HEK293 (cell line): ENCODE measurements around the gene FUCA2.

Source experiments
- ATF2 ChIP-seq: fragments of 450-650 bp; formaldehyde crosslinking; IDR thresholded peaks from 2 replicates; pipeline ENCODE4 v1.5.1; 2016; ENCODE audit warnings: missing biosample characterization, missing genetic modification characterization, low read depth
- FEZF1 ChIP-seq: fragments of 450-650 bp; formaldehyde crosslinking; IDR thresholded peaks from 2 replicates; pipeline ENCODE4 v1.5.1; 2016; ENCODE audit warnings: missing biosample characterization, missing genetic modification characterization
- GLI2 ChIP-seq: fragments of 450-650 bp; formaldehyde crosslinking; IDR thresholded peaks from 2 replicates; pipeline ENCODE4; 2017; ENCODE audit warnings: missing biosample characterization, missing genetic modification characterization, low read depth, borderline replicate concordance
- GLIS2 ChIP-seq: fragments of 450-650 bp; formaldehyde crosslinking; IDR thresholded peaks from 2 replicates; pipeline ENCODE4 v1.5.1; 2016; ENCODE audit warnings: missing biosample characterization, missing genetic modification characterization
- HIC1 ChIP-seq: fragments of 450-650 bp; formaldehyde crosslinking; IDR thresholded peaks from 2 replicates; pipeline ENCODE4 v1.5.1; 2016; ENCODE audit warnings: missing biosample characterization, missing genetic modification characterization
- HOXC10 ChIP-seq: sonication (generic); formaldehyde crosslinking; IDR thresholded peaks from 2 replicates; pipeline ENCODE4 v1.8.1; 2023; ENCODE audit warnings: mild to moderate bottlenecking, missing genetic modification reagents
- KLF10 ChIP-seq: fragments of 450-650 bp; IDR thresholded peaks from 2 replicates; pipeline ENCODE4 v1.5.1; 2018; ENCODE audit warnings: missing biosample characterization, mild to moderate bottlenecking, missing genetic modification characterization
- OSR2 ChIP-seq: fragments of 450-650 bp; formaldehyde crosslinking; IDR thresholded peaks from 2 replicates; pipeline ENCODE4 v1.5.1; 2016; ENCODE audit warnings: missing biosample characterization, missing genetic modification characterization
- PRDM1 ChIP-seq: fragments of 450-650 bp; formaldehyde crosslinking; IDR thresholded peaks from 2 replicates; pipeline ENCODE4; 2016; ENCODE audit warnings: missing biosample characterization, missing genetic modification characterization
- RBAK ChIP-seq: fragments of 450-650 bp; formaldehyde crosslinking; IDR thresholded peaks from 2 replicates; pipeline ENCODE4 v1.5.1; 2016; ENCODE audit warnings: missing biosample characterization, missing genetic modification characterization
- REPIN1 ChIP-seq: fragments of 450-650 bp; formaldehyde crosslinking; IDR thresholded peaks from 2 replicates; pipeline ENCODE4 v1.5.1; 2017; ENCODE audit warnings: missing biosample characterization, missing genetic modification characterization, low read depth
- SCRT1 ChIP-seq: fragments of 450-650 bp; formaldehyde crosslinking; IDR thresholded peaks from 2 replicates; pipeline ENCODE4 v1.5.1; 2016; ENCODE audit warnings: missing biosample characterization, missing genetic modification characterization, borderline replicate concordance
- ZBTB17 ChIP-seq: fragments of 450-650 bp; formaldehyde crosslinking; IDR thresholded peaks from 2 replicates; pipeline ENCODE4 v1.5.1; 2016; ENCODE audit warnings: missing biosample characterization, missing genetic modification characterization
- ZBTB8A ChIP-seq: fragments of 450-650 bp; formaldehyde crosslinking; IDR thresholded peaks from 2 replicates; pipeline ENCODE4 v1.5.1; 2016; ENCODE audit warnings: missing biosample characterization, missing genetic modification characterization
- ZFP41 ChIP-seq: fragments of 450-650 bp; formaldehyde crosslinking; IDR thresholded peaks from 2 replicates; pipeline ENCODE4 v1.5.1; 2016; ENCODE audit warnings: missing biosample characterization, missing genetic modification characterization, borderline replicate concordance
- ZNF121 ChIP-seq: fragments of 450-650 bp; formaldehyde crosslinking; IDR thresholded peaks from 2 replicates; pipeline ENCODE4 v1.5.1; 2016; ENCODE audit warnings: missing biosample characterization, missing genetic modification characterization
- ZNF2 ChIP-seq: fragments of 450-650 bp; formaldehyde crosslinking; IDR thresholded peaks from 2 replicates; pipeline ENCODE4 v1.5.1; 2016; ENCODE audit warnings: missing biosample characterization, missing genetic modification characterization
- ZNF223 ChIP-seq: fragments of 450-650 bp; formaldehyde crosslinking; IDR thresholded peaks from 2 replicates; pipeline ENCODE4 v1.5.1; 2016; ENCODE audit warnings: missing biosample characterization, missing genetic modification characterization
- ZNF23 ChIP-seq: fragments of 450-650 bp; formaldehyde crosslinking; IDR thresholded peaks from 2 replicates; pipeline ENCODE4 v1.5.1; 2016; ENCODE audit warnings: missing biosample characterization, missing genetic modification characterization, borderline replicate concordance
- ZNF302 ChIP-seq: fragments of 450-650 bp; formaldehyde crosslinking; IDR thresholded peaks from 2 replicates; pipeline ENCODE4 v1.5.1; 2016; ENCODE audit warnings: missing biosample characterization, missing genetic modification characterization, low read depth
- ZNF324 ChIP-seq: fragments of 450-650 bp; formaldehyde crosslinking; IDR thresholded peaks from 2 replicates; pipeline ENCODE4 v1.5.1; 2016; ENCODE audit warnings: missing biosample characterization, missing genetic modification characterization
- ZNF335 ChIP-seq: fragments of 450-650 bp; formaldehyde crosslinking; conservative IDR thresholded peaks from 2 replicates; pipeline ENCODE4 v1.5.1; 2016; ENCODE audit warnings: missing biosample characterization, missing genetic modification characterization
- ZNF341 ChIP-seq: fragments of 450-650 bp; formaldehyde crosslinking; IDR thresholded peaks from 2 replicates; pipeline ENCODE4; 2016; ENCODE audit warnings: low read depth, missing biosample characterization, missing genetic modification characterization
- ZNF391 ChIP-seq: fragments of 450-650 bp; formaldehyde crosslinking; IDR thresholded peaks from 2 replicates; pipeline ENCODE4 v1.5.1; 2016; ENCODE audit warnings: low read depth, missing biosample characterization, missing genetic modification characterization, borderline replicate concordance
- ZNF549 ChIP-seq: fragments of 450-650 bp; IDR thresholded peaks from 2 replicates; pipeline ENCODE4 v1.5.1; 2018; ENCODE audit warnings: missing biosample characterization, missing genetic modification characterization, mild to moderate bottlenecking, inconsistent platforms, moderate library complexity
- ZNF555 ChIP-seq: fragments of 450-650 bp; formaldehyde crosslinking; conservative IDR thresholded peaks from 2 replicates; pipeline ENCODE4 v1.5.1; 2017; ENCODE audit warnings: missing biosample characterization, mild to moderate bottlenecking, missing genetic modification characterization, inconsistent platforms
- ZNF571 ChIP-seq: fragments of 450-650 bp; formaldehyde crosslinking; IDR thresholded peaks from 2 replicates; pipeline ENCODE4 v1.5.0; 2017; ENCODE audit warnings: missing biosample characterization, missing genetic modification characterization
- ZNF596 ChIP-seq: fragments of 450-650 bp; IDR thresholded peaks from 2 replicates; pipeline ENCODE4 v1.5.0; 2018; ENCODE audit warnings: missing biosample characterization, mild to moderate bottlenecking, missing genetic modification characterization, moderate library complexity
- ZNF610 ChIP-seq: fragments of 450-650 bp; formaldehyde crosslinking; IDR thresholded peaks from 2 replicates; pipeline ENCODE4 v1.5.1; 2016; ENCODE audit warnings: missing biosample characterization, missing genetic modification characterization, borderline replicate concordance
- ZNF626 ChIP-seq: fragments of 450-650 bp; sonication (Bioruptor Pico); formaldehyde crosslinking; IDR thresholded peaks from 2 replicates; pipeline ENCODE4 v1.5.1; 2018; ENCODE audit warnings: missing biosample characterization, missing genetic modification characterization, inconsistent platforms
- ZNF639 ChIP-seq: fragments of 450-650 bp; formaldehyde crosslinking; IDR thresholded peaks from 2 replicates; pipeline ENCODE4 v1.5.1; 2016; ENCODE audit warnings: missing biosample characterization, missing genetic modification characterization
- ZNF658 ChIP-seq: fragments of 450-650 bp; formaldehyde crosslinking; IDR thresholded peaks from 2 replicates; pipeline ENCODE4; 2016; ENCODE audit warnings: missing biosample characterization, missing genetic modification characterization
- ZNF660 ChIP-seq: fragments of 450-650 bp; IDR thresholded peaks from 2 replicates; pipeline ENCODE4 v1.5.1; 2018; ENCODE audit warnings: missing biosample characterization, mild to moderate bottlenecking, missing genetic modification characterization
- ZSCAN5A ChIP-seq: fragments of 450-650 bp; formaldehyde crosslinking; IDR thresholded peaks from 2 replicates; pipeline ENCODE4 v1.5.1; 2016; ENCODE audit warnings: missing biosample characterization, missing genetic modification characterization

FUCA2 gene

GRCh38 chr6:143510991-143511891 lies at the start of gene FUCA2 (continued):
- TF ChIP-seq ZNF658 (tag by site-specific recombination) (no peak), REPIN1 (tag by site-specific recombination) (peak; percentile 36; the same call in 1 of the 2 replicates), ZBTB17 (tag by site-specific recombination) (peak; percentile 81), HIC1 (peak; percentile 87), KLF10 (0 out of 2 replicates have a peak, but pooled peaks have one; percentile 12), ATF2 (peak; percentile 23; the same call in 1 of the 2 replicates), HOXC10 (CRISPR knock-in tag) (0 out of 2 replicates have a peak, but pooled peaks have one; percentile 57), GLIS2 (peak; percentile 97), ZNF2 (tag by site-specific recombination) (peak; percentile 97), ZNF596 (peak; percentile 37; the same call in 1 of the 2 replicates), SCRT1 (no peak), ZNF391 (peak; percentile 75; the same call in 1 of the 2 replicates), FEZF1 (tag by site-specific recombination) (no peak), ZNF324 (peak; percentile 90), ZNF23 (no peak), ZNF341 (tag by site-specific recombination) (peak; percentile 92), ZNF610 (tag by site-specific recombination) (no peak), GLI2 (tag by site-specific recombination) (no peak), PRDM1 (tag by site-specific recombination) (0 out of 2 replicates have a peak, but pooled peaks have one; percentile 27), OSR2 (tag by site-specific recombination) (no peak; the same call in 1 of the 2 replicates), ZBTB8A (tag by site-specific recombination) (peak; percentile 62), ZNF626 (tag by site-specific recombination) (0 out of 2 replicates have a peak, but pooled peaks have one; percentile 5), ZFP41 (tag by site-specific recombination) (0 out of 2 replicates have a peak, but pooled peaks have one; percentile 57), ZSCAN5A (tag by site-specific recombination) (peak; percentile 98), ZNF302 (tag by site-specific recombination) (no peak), ZNF555 (no peak), ZNF335 (tag by site-specific recombination) (peak; percentile 85), RBAK (tag by site-specific recombination) (no peak), ZNF571 (tag by site-specific recombination) (no peak), ZNF223 (tag by site-specific recombination) (peak; percentile 100), ZNF121 (tag by site-specific recombination) (peak; percentile 80), ZNF549 (tag by site-specific recombination) (no peak), ZNF639 (tag by site-specific recombination) (no peak; the same call in none of the 2 replicates), ZNF660 (tag by site-specific recombination) (peak; percentile 70; the same call in 1 of the 2 replicates)
